ENCODE measurements around the gene FGF18.
A peak's percentile ranks its signal among the peaks of the same experiment; 100 is the strongest.

FGF18 gene

GRCh38 chr5:171483551-171484135 lies 64.2 kb downstream of the FGF18 start:
- TF ChIP-seq CTCF (IDR thresholded peaks at IDR 0.05; ENCODE audit: low read depth, low read length): no peak
- no peak overlapping the region for H3K4me3 ChIP-seq (ENCODE audit: low read depth, low read length)

DNA sequence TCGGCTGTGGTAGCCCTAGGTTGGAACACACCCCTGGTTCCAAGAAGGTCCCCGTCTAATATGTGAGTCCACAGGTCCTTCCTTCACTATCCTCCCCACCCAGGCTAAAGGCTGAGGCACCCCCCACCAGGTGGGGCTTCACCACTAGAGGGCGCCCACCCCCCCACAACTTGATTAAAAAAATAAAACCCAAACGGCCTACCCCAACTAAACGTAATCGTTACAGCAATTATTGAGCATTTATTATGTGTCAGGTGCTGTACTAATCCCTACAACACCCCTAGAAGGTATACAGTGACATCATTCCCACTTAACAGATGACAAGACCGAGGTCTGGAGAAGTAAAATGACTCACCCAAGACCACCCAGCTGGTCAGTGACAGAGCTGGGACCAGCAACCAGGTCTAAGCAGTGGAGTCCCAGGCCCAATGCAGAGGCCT lies 65.0 kb downstream of the FGF18 start:
- no peak overlapping the region for H3K4me3 ChIP-seq (ENCODE audit: low read depth, low read length)
- TF ChIP-seq CTCF (IDR thresholded peaks at IDR 0.05; ENCODE audit: low read depth, low read length): peak; percentile 66

- H3K4me3 ChIP-seq (ENCODE audit: low read depth, low read length): no peak overlapping the region
- no peak for TF ChIP-seq CTCF (IDR thresholded peaks at IDR 0.05; ENCODE audit: low read depth, low read length)
Measured at GRCh38 chr5:171485668-171486067, 66.2 kb downstream of the FGF18 start.

GRCh38 chr5:171486613-171487012 lies 67.2 kb downstream of the FGF18 start:
- no peak for TF ChIP-seq CTCF (IDR thresholded peaks at IDR 0.05; ENCODE audit: low read depth, low read length)
- H3K4me3 ChIP-seq (ENCODE audit: low read depth, low read length): no peak overlapping the region

- TF ChIP-seq CTCF (IDR thresholded peaks at IDR 0.05; ENCODE audit: low read depth, low read length): no peak
- H3K4me3 ChIP-seq (ENCODE audit: low read depth, low read length): no peak overlapping the region
Measured at GRCh38 chr5:171488876-171489275, 69.4 kb downstream of the FGF18 start.

DNA sequence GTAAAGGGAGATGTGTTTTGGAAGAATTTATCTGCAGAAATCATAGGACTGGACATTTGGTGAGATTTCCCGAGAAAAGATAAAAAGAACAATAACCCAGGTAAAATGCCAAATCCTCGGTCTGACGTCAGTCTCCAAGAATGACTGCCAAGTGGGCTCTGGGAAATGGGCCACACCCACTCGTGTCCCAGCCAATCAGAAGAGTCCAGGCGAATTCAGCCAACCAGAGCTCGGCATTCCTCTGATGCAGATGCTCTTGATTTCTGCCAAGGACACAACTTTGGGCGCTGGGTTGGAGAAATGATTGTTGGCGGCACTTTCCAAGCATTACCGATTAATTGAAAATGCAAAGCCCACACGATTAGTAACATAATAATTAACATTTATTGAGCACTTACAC lies 73.3 kb downstream of the FGF18 start:
- H3K4me3 ChIP-seq (ENCODE audit: low read depth, low read length): no peak overlapping the region
- TF ChIP-seq CTCF (IDR thresholded peaks at IDR 0.05; ENCODE audit: low read depth, low read length): no peak

DNA sequence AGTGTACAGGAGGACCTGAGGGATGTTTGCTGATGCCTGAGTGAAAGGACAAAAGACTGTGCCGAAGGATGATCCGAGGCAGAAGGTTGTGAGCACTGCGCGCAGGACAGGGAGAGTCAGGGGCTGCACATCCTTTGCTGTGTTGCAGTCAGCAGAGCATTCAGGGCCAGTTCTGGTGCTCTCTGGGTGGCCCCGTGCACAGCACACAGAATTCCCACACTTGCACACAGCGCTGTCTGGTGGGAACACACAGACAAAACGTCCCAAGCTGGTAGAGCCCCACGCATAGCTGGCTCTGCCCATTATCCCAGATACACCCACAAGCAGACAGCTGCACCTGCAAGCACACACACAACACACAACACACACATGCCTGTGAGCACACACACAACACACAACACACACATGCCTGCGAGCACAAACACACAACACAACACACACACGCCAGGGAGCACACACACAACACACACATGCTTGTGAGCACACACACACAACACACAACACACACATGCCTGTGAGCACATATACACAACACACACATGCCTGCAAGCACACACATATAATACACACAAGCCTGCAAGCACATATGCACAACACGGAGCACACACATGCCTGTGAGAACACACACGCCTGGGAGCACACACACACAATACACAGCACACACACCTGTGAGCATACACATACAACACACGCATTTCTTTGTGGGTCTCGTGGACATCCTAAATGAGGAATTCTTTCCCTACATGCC lies 74.4 kb downstream of the FGF18 start:
- H3K4me3 ChIP-seq (ENCODE audit: low read depth, low read length): no peak overlapping the region
- TF ChIP-seq CTCF (IDR thresholded peaks at IDR 0.05; ENCODE audit: low read depth, low read length): no peak
